Lower leg skin (tissue), 4 donors: ENCODE measurements around the gene PRPF38A. TPM values are rescaled to one million over a fixed set of nuclear protein-coding genes. Genes with fewer than 3 reads are reported as not detected.

Source experiments
- DNase-seq, 2 donors: peaks; one replicate each; pipeline ENCODE4 v3.0.0-alpha.2; 2019; ENCODE audit warnings: low spot score in 2 of 2
- H3K4me3 ChIP-seq: fragments of 200-600 bp; sonication (generic); 2 replicates; pipeline ENCODE4 v1.5.1; 2017; ENCODE audit warnings: mild to moderate bottlenecking, low read depth; ENCODE audit not compliant: poor library complexity, severe bottlenecking
- CTCF ChIP-seq, 3 donors: fragments of 450-650 bp; IDR thresholded peaks; one replicate each; pipeline ENCODE4 v1.5.1; 2016; ENCODE audit warnings: antibody characterized with exemption in 3 of 3, mild to moderate bottlenecking in 3 of 3, moderate library complexity in 2 of 3
- POLR2A ChIP-seq, 2 donors: fragments of 450-650 bp; IDR thresholded peaks; one replicate each; pipeline ENCODE4 v1.6.1; 2016 to 2017; ENCODE audit warnings: antibody characterized with exemption in 2 of 2, mild to moderate bottlenecking in 1 of 2, moderate library complexity in 1 of 2
- WGBS, 2 donors: methylation state at CpG; one replicate each; pipeline ENCODE4 v1.1.5; 2018; 5-methylcytosine and 5-hydroxymethylcytosine counted together
- intact Hi-C: fragments of 100-400 bp; cut with DNase I; formaldehyde crosslinking; loops from one replicate; pipeline ENCODE4 v1.15.0; 2023; ENCODE audit warnings: low total_unique reads
- total RNA-seq, 4 donors: library from RNA; depleted of rRNA; stranded (reverse); fragments of >200 nt; gene quantifications; one replicate each; pipeline ENCODE4 v1.1.0, GENCODE V29; 2016

Gene PRPF38A
- total RNA-seq, 4 donors from 2014 or later: 9.1 to 12.5 (median 10.2) TPM

GRCh38 chr1:52358851-52359497 lies 45.4 kb upstream of the PRPF38A start:
- 92 to 95% methylated on average over 16 to 17 of the region's 18 CpGs for WGBS, 2 donors
- intact Hi-C loops: no loop called here
- TF ChIP-seq POLR2A (IDR thresholded peaks at IDR 0.05): no peak
- TF ChIP-seq CTCF (IDR thresholded peaks at IDR 0.05): no peak
- no peak overlapping the region for H3K4me3 ChIP-seq
- peak in 1 of 2 donors; percentile 61 for DNase-seq

GRCh38 chr1:52359676-52360594 lies 44.5 kb upstream of the PRPF38A start:
- TF ChIP-seq POLR2A (IDR thresholded peaks at IDR 0.05) (no peak), CTCF (IDR thresholded peaks at IDR 0.05) (no peak)
- WGBS, 2 donors: 94 to 96% methylated on average over 24 of the region's 24 CpGs
- peak in 1 of 2 donors; percentile 83 for DNase-seq
- intact Hi-C loops: no loop called here
- no peak overlapping the region for H3K4me3 ChIP-seq

DNA sequence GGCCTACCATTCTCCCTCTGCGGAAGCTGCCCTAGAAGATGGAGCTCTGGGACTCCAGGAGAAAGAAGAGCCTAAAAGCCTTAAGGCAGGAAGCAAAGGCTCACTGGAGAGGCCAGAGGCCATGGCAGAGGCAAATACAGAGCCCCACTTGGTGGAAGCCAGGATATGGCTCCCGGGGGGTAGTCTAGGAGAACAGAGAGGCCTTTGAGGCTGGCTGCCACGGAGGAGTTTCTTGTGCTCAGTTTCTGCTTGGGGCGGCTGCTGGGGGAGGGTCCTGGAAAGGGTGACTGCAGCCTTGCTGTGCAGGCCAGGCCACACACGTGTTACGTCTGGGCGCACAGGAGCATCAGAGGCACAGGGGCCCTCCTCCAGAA lies 43.8 kb upstream of the PRPF38A start:
- WGBS, 2 donors: 90 to 93% methylated on average over 7 of the region's 7 CpGs
- no peak for DNase-seq
- H3K4me3 ChIP-seq: no peak overlapping the region
- intact Hi-C loops: no loop called here
- TF ChIP-seq CTCF (IDR thresholded peaks at IDR 0.05): no peak
- TF ChIP-seq POLR2A (IDR thresholded peaks at IDR 0.05): no peak

DNA sequence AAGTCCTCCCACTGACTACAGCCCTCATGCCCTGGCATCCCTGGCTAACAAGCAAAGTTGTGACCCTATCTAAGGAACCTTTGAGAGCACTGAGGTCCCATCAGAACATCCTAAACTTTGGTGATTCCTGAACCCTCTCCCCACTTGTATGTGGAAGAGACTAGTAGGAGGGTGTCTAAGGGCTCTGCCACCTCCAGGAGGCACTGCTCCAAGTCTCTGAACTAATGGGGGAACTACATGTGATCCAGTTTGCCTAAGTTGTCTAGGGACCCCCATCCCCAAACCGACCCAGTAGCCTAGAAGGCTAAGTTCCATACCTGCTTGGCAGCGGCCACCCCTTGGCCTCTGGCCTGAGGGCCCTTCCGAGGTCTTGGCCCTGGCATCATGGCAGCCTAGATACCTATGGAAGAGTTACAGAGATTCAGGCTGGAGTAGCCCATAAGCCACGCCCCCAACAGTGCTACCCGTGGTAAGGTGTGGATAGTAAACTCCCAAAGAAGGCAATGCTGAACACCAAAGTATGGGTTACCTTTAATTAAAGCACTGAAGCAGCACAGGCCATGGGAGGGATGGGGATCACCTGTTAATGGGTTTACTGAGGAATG lies 40.1 kb upstream of the PRPF38A start:
- 70 to 75% methylated on average over 5 of the region's 5 CpGs for WGBS, 2 donors
- H3K4me3 ChIP-seq: no peak overlapping the region
- intact Hi-C loops: no loop called here
- TF ChIP-seq POLR2A (IDR thresholded peaks at IDR 0.05) (no peak), CTCF (IDR thresholded peaks at IDR 0.05) (no peak)
- DNase-seq: peak in 1 of 2 donors; percentile 80

DNA sequence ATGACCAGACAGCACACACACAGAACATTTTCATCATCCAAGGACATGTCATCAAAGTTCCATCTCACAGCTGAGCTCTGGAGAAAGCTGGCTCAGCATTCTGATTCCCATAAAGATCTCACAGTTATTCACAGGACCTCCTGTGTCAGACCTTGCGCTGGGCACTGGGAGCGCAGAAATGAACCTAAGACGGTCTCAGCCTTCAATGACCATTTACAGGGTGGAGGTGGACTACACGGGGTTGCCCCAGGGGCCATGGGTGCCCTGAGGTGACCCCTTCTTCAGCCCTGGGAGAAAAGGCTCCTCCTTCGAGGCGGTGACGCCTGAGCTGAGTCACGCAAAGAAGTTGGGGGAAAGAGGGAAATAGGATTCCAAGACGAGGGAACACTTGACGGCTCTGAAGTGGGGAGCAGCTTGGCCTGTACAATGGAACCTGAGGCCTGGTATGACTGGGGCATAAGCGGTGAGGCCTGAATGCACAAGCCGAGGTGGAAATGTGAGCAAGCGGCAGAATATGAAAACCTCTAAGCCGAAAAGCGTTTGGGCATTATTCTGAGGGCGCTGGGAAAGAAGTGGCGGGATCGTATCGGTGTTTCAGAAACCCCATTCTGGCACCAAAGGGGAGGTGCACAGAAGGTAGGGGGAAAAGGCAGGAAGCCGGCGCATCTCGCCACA lies 39.2 kb upstream of the PRPF38A start:
- TF ChIP-seq POLR2A (IDR thresholded peaks at IDR 0.05) (no peak), CTCF (IDR thresholded peaks at IDR 0.05) (no peak)
- WGBS, 2 donors: 5% methylated on average over 22 of the region's 22 CpGs
- intact Hi-C loops: no loop called here
- H3K4me3 ChIP-seq: peak overlapping the region; percentile 73
- peak; percentile 42 to 91 for DNase-seq
